PC-3 (cell line): ENCODE data around the gene SFSWAP.

ENCODE experiments used
- EZH2 ChIP-seq: fragments of 300-600 bp; sonication (generic); IDR thresholded peaks from one replicate; pipeline ENCODE4 v1.6.1; 2017; ENCODE audit warnings: antibody characterized with exemption, mild to moderate bottlenecking, low read length; ENCODE audit not compliant: unreplicated experiment
- TF ChIP-seq, protein P1 (sequence below): fragments of 300-600 bp; sonication (generic); conservative IDR thresholded peaks from 2 replicates; pipeline ENCODE4 v1.5.1; 2017; ENCODE audit warnings: antibody characterized with exemption, low read depth, mild to moderate bottlenecking, low read length

DNA sequence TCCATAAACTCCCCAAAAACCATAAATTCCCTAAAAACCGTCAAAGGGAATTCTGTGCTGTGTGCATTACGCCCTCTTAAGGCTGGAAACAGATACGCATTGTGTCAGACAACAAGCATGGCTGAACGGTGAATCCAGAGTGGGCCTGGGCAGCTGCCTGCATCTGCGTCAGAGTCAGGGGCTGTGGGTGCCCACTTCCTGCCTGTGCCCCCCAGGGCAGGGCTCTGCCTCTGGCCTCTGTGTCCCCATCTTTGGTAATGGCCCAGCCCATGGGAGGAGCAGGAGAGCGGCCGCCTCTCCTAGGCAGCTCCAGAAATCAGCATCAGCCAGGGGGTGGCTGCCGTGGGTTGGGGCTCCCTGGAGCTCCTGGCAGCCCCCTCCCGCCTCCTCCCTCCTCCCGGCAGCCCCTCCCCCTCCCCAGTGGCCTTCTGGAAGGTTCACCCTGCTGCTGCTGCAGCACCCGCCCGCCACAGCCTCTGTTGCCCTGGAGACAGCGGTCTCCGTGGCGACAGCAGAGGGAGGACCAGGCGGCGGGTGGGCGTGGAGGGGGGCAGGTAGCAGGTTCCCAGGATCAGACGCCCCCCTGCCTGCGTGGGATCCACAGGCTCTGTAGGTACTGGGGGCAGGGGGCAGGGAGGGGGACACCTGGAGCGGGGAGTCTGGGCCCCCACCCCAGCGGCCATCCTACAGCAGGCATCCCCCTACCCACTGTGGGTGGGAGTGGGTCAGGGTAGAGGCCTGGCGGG, 123.2 kb downstream of the SFSWAP start:
- TF ChIP-seq, protein P1, sequence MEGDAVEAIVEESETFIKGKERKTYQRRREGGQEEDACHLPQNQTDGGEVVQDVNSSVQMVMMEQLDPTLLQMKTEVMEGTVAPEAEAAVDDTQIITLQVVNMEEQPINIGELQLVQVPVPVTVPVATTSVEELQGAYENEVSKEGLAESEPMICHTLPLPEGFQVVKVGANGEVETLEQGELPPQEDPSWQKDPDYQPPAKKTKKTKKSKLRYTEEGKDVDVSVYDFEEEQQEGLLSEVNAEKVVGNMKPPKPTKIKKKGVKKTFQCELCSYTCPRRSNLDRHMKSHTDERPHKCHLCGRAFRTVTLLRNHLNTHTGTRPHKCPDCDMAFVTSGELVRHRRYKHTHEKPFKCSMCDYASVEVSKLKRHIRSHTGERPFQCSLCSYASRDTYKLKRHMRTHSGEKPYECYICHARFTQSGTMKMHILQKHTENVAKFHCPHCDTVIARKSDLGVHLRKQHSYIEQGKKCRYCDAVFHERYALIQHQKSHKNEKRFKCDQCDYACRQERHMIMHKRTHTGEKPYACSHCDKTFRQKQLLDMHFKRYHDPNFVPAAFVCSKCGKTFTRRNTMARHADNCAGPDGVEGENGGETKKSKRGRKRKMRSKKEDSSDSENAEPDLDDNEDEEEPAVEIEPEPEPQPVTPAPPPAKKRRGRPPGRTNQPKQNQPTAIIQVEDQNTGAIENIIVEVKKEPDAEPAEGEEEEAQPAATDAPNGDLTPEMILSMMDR: peak; percentile 78
- no peak for TF ChIP-seq EZH2
